ENCODE measurements around the gene GRIK1.
"Not testable (repeated sequence)": the region's sequence is repeated elsewhere in the genome, so short reads cannot be mapped to it uniquely, and the experiment has no call there.

Gene GRIK1

GRCh38 chr21:29939924-29940275, at the start of gene GRIK1:
Gene GRIK1 (minus strand): TSS chr21:29939996.
- DNase-seq (ENCODE audit: low spot score) = no peak

GRCh38 chr21:29987762-29988161, 48.0 kb upstream of the GRIK1 start:
- DNase-seq (ENCODE audit: low spot score) = no peak

- no peak for DNase-seq (ENCODE audit: low spot score)
Observed at GRCh38 chr21:29985866-29986265, 46.1 kb upstream of the GRIK1 start.

- no peak for DNase-seq (ENCODE audit: low spot score)
Observed at GRCh38 chr21:29979043-29979442, 39.2 kb upstream of the GRIK1 start.

- DNase-seq (ENCODE audit: low spot score) = no peak
Observed at GRCh38 chr21:29975776-29976175, 36.0 kb upstream of the GRIK1 start.

- no peak for DNase-seq (ENCODE audit: low spot score)
Observed at GRCh38 chr21:29973258-29973657, 33.5 kb upstream of the GRIK1 start.

- no peak for DNase-seq (ENCODE audit: low spot score)
Observed at GRCh38 chr21:29961291-29962027, 21.7 kb upstream of the GRIK1 start.

- DNase-seq (ENCODE audit: low spot score) = no peak
Observed at GRCh38 chr21:29958551-29958950, 18.8 kb upstream of the GRIK1 start.

- not testable (repeated sequence) for DNase-seq (ENCODE audit: low spot score)
Observed at GRCh38 chr21:29958035-29958434, 18.2 kb upstream of the GRIK1 start.

- DNase-seq (ENCODE audit: low spot score) = no peak
Observed at GRCh38 chr21:29953690-29954089, 13.9 kb upstream of the GRIK1 start.

- DNase-seq (ENCODE audit: low spot score) = no peak
Observed at GRCh38 chr21:29953072-29953471, 13.3 kb upstream of the GRIK1 start.

GRCh38 chr21:29951911-29952310, 12.1 kb upstream of the GRIK1 start:
- no peak for DNase-seq (ENCODE audit: low spot score)

- DNase-seq (ENCODE audit: low spot score) = no peak
Observed at GRCh38 chr21:29949991-29950390, 10.2 kb upstream of the GRIK1 start.

- no peak for DNase-seq (ENCODE audit: low spot score)
Observed at GRCh38 chr21:29947119-29947518, 7.3 kb upstream of the GRIK1 start.

- no peak for DNase-seq (ENCODE audit: low spot score)
Observed at GRCh38 chr21:29943885-29944284, 4.1 kb upstream of the GRIK1 start.

GRCh38 chr21:29942034-29942433, 2.2 kb upstream of the GRIK1 start:
- no peak for DNase-seq (ENCODE audit: low spot score)

GRCh38 chr21:29940991-29941390, 1.2 kb upstream of the GRIK1 start:
- DNase-seq (ENCODE audit: low spot score) = no peak

GRCh38 chr21:29940361-29940760, 565 bp upstream of the GRIK1 start:
- DNase-seq (ENCODE audit: low spot score) = no peak

- DNase-seq (ENCODE audit: low spot score) = no peak
Observed at GRCh38 chr21:29939104-29939923, 482 bp downstream of the GRIK1 start.

- no peak for DNase-seq (ENCODE audit: low spot score)
Observed at GRCh38 chr21:29938776-29939103, 1.1 kb downstream of the GRIK1 start.

GRCh38 chr21:29933088-29933487, 6.7 kb downstream of the GRIK1 start:
- DNase-seq (ENCODE audit: low spot score) = no peak

- DNase-seq (ENCODE audit: low spot score) = no peak
Observed at GRCh38 chr21:29928537-29928936, 11.3 kb downstream of the GRIK1 start.

- DNase-seq (ENCODE audit: low spot score) = no peak
Observed at GRCh38 chr21:29920938-29921337, 18.9 kb downstream of the GRIK1 start.

- DNase-seq (ENCODE audit: low spot score) = no peak
Observed at GRCh38 chr21:29914326-29914725, 25.5 kb downstream of the GRIK1 start.
